Ovary (tissue), 3 donors: ENCODE results near the gene KRTAP10-6.
"Not testable (repeated sequence)": the region's sequence is repeated elsewhere in the genome, so short reads cannot be mapped to it uniquely, and the experiment has no call there.

Experiments used
- CTCF ChIP-seq, 3 donors: fragments of 450-650 bp in 2 of 3; fragments of 200-600 bp in 1 of 3; IDR thresholded peaks; one replicate each; pipeline versions ENCODE4 v1.5.1 to v1.8.0; 2016 to 2022; ENCODE audit warnings: antibody characterized with exemption in 3 of 3, mild to moderate bottlenecking in 1 of 3
- EP300 ChIP-seq: sonication (generic); formaldehyde crosslinking; IDR thresholded peaks from one replicate; pipeline ENCODE4 v1.6.1; 2017; ENCODE audit warnings: antibody characterized with exemption
- donor health status: DM: no; HTN: no; CAD: no.

- not testable (repeated sequence) for TF ChIP-seq CTCF (IDR thresholded peaks at IDR 0.05); EP300
These were observed 18.5 kb downstream of the KRTAP10-6 start, which contains the start of gene KRTAP10-4 for GRCh38 chr21:44573630-44574456.
